Measurements from ENCODE around the gene AACS.

DNA sequence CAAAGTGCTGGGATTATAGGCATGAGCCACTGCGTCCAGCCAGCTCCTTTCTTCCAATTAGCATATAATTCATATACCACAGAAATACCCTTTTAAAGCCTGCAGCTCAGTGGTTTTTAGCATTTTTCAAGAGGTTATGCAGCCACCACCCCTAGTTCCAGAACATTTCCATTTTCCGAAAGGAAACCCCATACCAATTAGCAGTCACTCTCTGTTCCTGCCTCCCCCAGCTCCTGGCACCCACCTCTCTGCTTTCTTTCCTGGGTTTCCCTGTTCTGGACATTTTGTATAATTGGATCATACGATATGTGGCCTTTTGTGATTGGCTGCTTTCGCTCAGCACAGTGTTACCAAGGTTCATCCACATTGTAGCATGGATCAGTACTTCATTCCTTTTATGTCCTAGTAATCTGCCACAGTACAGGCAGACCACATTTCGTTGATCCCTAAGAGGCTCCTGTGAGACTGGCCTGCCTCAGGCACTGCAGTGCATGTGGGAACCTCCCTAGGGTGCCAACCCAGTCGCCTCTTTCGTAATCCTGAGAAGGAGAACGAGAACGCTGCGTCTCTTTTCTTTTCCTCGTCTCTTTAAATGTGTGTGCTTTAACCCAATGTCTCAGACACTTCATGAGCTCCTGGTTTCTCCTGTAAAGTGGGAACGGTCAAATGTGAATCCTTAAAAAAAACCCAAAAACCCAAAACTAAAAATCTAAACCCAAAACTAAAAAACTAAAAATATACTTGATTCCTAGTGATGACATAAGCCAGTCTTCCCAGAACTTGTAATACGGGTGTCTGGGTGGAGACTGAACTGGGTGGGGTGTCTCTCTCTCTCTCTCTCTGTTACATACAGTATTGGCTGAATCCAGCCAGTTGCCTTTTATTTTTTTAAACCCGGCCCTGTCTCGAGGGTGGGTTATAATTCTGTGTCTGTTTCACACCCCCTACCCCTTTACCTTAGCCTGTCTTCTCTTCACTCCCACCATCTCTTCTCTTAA, 14.7 kb downstream of the AACS start:
- TF ChIP-seq, protein P1, sequence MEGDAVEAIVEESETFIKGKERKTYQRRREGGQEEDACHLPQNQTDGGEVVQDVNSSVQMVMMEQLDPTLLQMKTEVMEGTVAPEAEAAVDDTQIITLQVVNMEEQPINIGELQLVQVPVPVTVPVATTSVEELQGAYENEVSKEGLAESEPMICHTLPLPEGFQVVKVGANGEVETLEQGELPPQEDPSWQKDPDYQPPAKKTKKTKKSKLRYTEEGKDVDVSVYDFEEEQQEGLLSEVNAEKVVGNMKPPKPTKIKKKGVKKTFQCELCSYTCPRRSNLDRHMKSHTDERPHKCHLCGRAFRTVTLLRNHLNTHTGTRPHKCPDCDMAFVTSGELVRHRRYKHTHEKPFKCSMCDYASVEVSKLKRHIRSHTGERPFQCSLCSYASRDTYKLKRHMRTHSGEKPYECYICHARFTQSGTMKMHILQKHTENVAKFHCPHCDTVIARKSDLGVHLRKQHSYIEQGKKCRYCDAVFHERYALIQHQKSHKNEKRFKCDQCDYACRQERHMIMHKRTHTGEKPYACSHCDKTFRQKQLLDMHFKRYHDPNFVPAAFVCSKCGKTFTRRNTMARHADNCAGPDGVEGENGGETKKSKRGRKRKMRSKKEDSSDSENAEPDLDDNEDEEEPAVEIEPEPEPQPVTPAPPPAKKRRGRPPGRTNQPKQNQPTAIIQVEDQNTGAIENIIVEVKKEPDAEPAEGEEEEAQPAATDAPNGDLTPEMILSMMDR (IDR thresholded peaks at IDR 0.05; ENCODE audit: low read depth, low read length, poor library complexity, severe bottlenecking), result no peak
- no peak for TF ChIP-seq EZH2phosphoT487 (IDR thresholded peaks at IDR 0.05; ENCODE audit: borderline replicate concordance, low read length)

Measured in DOHH2 (cell line).